WERI-Rb-1 (cell line): Measurements from ENCODE around the gene MPP3.

Source experiments
- DNase-seq: peaks from one replicate; pipeline ENCODE4 v3.0.0-alpha.2; 2020
- H3K27ac ChIP-seq: fragments of 250-450 bp; sonication (Bioruptor Pico); 2 replicates; pipeline ENCODE4 v1.5.1; 2020; ENCODE audit warnings: mild to moderate bottlenecking, moderate library complexity
- H3K27me3 ChIP-seq: fragments of 250-450 bp; sonication (Bioruptor Pico); 2 replicates; pipeline ENCODE4 v1.5.1; 2021; ENCODE audit warnings: mild to moderate bottlenecking, low read depth, moderate library complexity; ENCODE audit not compliant: insufficient read depth, severe bottlenecking
- H3K36me3 ChIP-seq: fragments of 250-450 bp; sonication (Bioruptor Pico); 2 replicates; pipeline ENCODE4 v1.5.1; 2020; ENCODE audit warnings: mild to moderate bottlenecking, moderate library complexity
- H3K4me3 ChIP-seq: 2 replicates; pipeline ENCODE4 v1.5.1; 2011; ENCODE audit warnings: low read depth, mild to moderate bottlenecking, control low read depth, low read length
- H3K9me3 ChIP-seq: fragments of 250-450 bp; sonication (Bioruptor Pico); 2 replicates; pipeline ENCODE4 v1.5.1; 2021; ENCODE audit warnings: mild to moderate bottlenecking, moderate library complexity; ENCODE audit not compliant: severe bottlenecking
- CTCF ChIP-seq: IDR thresholded peaks from 2 replicates; pipeline ENCODE4 v1.5.1; 2011; ENCODE audit warnings: low read depth, mild to moderate bottlenecking, control low read depth, inconsistent platforms, low read length

MPP3 gene

GRCh38 chr17:43832976-43833829 lies at the start of gene MPP3:
TSS of gene MPP3 (minus strand) at chr17:43833146. CDS start at chr17:43831906, 1,240 bp downstream.
- no peak for TF ChIP-seq CTCF
- peak; percentile 81 for DNase-seq
- Histone ChIP-seq H3K9me3 (peaks cover 9% of the 10 kb centered on the region), H3K36me3 (peaks cover 38% of the 10 kb centered on the region), H3K27me3 (no peaks in the 10 kb centered on the region), H3K4me3 (peak within 1 kb of the TSS; percentile 69), H3K27ac (peak within 1 kb of the TSS; percentile 76)

- H3K27me3 ChIP-seq: no peaks in the 10 kb centered on the region
- H3K4me3 ChIP-seq: no peak overlapping the region
- H3K36me3 ChIP-seq: no peaks in the 10 kb centered on the region; the same call in 1 of the 2 replicates
- DNase-seq: no peak
- no peaks in the 10 kb centered on the region for H3K9me3 ChIP-seq
- TF ChIP-seq CTCF: no peak
- H3K27ac ChIP-seq: no peak overlapping the region
These were observed 49.0 kb upstream of the MPP3 start for GRCh38 chr17:43881758-43882505.

- H3K9me3 ChIP-seq: no peaks in the 10 kb centered on the region
- no peak overlapping the region for H3K27ac ChIP-seq
- DNase-seq: no peak
- no peak overlapping the region for H3K4me3 ChIP-seq
- no peak for TF ChIP-seq CTCF
- no peaks in the 10 kb centered on the region; the same call in 1 of the 2 replicates for H3K36me3 ChIP-seq
- no peaks in the 10 kb centered on the region for H3K27me3 ChIP-seq
These were observed 48.2 kb upstream of the MPP3 start for GRCh38 chr17:43881181-43881580.

- DNase-seq: peak; percentile 85
These were observed 47.6 kb upstream of the MPP3 start for GRCh38 chr17:43880420-43880991.

More at GRCh38 chr17:43880420-43880991, 47.6 kb upstream of the MPP3 start:
- TF ChIP-seq CTCF: peak; percentile 99
- no peak overlapping the region for H3K27ac ChIP-seq
- no peaks in the 10 kb centered on the region for H3K27me3 ChIP-seq
- no peak overlapping the region for H3K4me3 ChIP-seq
- no peaks in the 10 kb centered on the region for H3K9me3 ChIP-seq
- H3K36me3 ChIP-seq: no peaks in the 10 kb centered on the region; the same call in 1 of the 2 replicates
